NCI-H1417 treated with DMSO at 0.1 percent for 48 hours (cell line): ENCODE results near the gene VAMP8.
"Not testable (repeated sequence)": the region's sequence is repeated elsewhere in the genome, so short reads cannot be mapped to it uniquely, and the experiment has no call there.

ENCODE experiments used
- DNase-seq: peaks from one replicate; lab custom pipeline; 2025; lab: John Stamatoyannopoulos, UW

Gene VAMP8

DNA sequence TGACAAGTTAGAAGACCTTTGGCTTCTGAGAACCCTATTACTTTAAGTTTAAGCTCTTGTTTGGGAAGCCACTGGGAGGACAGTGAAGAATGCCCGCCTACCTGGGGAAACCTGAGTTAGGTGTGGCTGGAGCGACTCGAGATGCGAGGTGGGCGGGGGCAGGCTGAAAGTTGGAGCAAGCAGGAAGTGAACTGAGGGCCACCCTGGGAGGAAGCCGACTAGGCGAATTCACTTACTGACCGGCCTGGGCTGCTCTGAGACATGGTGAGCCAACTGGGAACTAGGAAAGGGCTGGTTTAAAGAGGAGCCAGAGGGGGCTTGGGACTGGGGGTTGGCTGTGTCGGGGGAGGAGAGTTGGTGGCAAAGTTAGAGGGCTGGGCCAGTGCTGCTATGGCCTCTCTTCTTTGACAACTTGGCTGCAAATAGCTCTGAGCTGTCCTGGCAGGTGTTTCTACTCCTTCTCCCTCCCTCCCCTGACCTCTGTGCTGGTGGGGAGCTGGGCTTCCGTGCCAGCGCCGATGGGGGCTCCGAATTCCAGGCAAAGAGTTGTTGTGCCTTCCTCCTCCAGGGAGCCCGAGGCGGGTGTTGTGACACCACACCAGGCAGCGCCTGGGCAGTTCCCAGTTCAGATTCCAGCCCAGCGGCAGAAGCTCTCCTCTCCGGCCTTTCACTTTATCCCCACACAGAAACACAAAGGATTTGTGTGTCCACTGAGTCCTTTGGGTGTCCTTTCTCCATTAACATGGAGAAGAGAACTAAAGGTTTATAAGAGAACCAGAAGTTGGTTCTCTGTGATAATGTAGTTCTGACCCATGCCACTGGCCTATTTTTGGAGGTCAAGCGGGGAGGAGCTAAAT, at the start of gene VAMP8:
VAMP8 (plus strand) TSS at position 201 of the 857 bp plus-strand sequence; CDS start at position 262, 61 bp downstream.
- no peak for DNase-seq

DNA sequence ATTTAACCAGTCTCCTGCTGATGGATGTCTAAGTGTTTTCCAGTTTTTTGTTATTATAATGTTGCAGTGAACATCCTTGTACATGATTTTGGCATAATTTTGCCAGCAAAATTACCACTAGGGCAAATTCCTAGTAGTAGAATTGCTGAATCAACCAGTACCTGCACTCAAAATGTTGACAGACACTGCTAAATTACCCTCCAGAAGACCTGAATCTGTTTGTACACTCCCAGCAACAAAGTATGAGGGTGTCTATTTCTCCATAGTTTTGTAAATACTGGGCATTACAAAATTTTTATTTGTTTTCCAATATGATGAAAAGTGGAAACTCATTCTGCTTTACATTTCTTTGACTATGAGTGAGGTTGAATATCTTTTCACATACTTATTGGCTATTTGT, 49.6 kb upstream of the VAMP8 start:
- DNase-seq, result no peak

DNA sequence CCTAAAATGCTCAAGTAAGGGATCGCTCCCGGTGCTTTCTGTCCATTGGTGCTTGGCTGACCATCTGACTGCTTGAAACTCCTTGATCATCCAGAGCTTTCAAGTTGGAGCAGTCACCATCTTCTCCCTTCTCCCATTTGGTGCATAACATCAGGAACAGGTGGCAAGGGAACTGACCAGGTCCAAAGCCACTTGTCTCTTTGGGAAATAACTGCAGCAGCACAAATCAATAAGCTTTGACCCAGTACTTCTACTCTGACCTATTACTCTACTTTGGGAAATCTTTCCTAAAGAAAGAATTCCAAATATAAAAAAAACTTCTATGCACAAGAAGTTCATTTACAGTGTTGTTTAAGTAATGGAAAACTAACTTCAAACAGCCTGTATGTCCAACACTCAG, 49.0 kb upstream of the VAMP8 start:
- no peak for DNase-seq

DNA sequence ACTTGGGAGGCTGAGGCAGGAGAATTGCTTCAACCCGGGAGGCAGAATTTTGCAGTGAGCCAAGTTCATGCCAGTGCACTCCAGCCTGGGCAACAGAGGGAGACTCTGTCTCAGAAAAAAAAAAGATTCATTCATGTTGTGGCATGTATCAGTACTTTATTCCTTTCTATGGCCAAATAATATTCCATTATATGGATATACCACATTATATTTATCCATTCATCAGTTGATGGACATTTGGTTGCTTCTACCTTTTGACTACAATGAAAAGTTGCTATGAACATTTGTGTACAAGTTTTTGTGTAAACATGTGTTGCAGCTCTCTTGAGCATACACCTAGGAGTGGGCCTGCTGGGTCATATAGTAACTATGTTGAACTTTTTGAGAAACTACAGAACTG, 47.6 kb upstream of the VAMP8 start:
- no peak for DNase-seq

DNA sequence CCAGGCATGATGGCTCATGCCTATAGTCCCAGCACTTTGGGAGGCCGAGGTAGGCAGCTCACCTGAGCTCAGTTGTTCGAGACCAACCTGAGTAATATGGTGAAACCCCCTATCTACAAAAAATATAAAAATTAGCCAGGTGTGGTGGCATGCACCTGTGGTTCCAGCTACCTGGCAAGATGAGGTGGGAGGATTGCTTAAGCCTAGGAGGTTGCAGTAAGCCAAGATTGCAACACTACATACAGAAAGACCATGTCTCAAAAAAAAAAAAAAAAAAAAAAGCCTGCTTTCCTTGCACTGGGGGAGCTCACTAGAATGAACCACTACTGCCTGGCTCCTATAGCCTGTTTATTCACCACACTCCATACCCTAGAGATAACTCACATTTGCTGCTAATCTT, 45.8 kb upstream of the VAMP8 start:
- DNase-seq, result no peak

DNA sequence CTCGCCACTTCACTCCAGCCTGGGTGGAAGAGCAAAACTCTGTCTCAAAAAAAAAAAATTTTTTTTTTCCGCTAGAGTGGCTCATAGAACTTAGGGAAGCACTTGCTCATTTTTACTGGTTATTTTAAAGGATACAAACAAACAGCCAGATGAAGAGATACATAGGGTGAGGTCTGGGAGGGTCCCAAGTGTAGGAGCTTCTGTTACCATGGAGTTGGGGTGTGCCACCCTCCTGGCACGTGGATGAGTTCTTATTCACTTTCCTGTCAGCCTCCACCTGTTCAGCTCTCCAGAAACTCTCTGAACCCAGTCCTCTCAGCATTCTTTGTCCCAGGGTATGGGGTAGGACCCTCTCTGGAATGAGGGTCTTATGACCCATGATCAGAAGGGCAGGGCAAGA, 43.3 kb upstream of the VAMP8 start:
- no peak for DNase-seq

DNA sequence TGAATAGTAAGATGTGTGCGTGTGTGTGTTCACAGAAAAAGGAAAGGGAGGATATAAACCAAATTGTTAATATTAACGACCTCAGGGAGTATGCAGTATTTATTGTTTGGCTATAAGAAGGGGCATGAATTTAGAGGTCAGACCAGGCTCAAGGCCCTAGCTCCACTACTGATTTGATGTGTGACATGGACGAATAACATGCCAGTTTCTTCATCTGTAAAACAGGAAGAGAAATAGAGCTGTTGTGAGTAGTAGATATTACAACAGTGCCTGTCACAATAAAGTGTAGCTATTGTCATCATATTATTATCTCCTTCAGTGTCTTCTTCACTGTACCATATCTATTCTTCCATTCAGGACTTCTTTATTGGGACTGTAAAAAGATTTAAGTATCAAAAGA, 42.5 kb upstream of the VAMP8 start:
- no peak for DNase-seq

DNA sequence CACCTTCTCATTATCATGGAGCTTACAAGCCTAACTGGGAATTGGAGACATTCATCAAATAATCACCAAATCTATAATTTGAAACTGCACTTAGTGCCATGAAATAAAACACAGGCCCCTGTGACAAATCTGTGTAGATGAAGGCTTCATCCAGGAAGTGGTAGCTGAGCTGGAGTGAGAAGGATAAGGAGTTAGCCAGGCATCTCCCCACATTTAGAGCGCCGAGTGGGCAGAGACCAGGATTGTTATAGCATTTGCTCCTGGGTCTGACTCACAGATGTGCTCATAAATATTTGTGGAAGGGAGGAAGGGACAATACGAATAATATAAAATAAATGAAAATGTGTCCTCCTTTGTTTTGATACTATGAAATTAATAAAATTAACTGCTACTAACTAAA, 40.9 kb upstream of the VAMP8 start:
- no peak for DNase-seq

DNA sequence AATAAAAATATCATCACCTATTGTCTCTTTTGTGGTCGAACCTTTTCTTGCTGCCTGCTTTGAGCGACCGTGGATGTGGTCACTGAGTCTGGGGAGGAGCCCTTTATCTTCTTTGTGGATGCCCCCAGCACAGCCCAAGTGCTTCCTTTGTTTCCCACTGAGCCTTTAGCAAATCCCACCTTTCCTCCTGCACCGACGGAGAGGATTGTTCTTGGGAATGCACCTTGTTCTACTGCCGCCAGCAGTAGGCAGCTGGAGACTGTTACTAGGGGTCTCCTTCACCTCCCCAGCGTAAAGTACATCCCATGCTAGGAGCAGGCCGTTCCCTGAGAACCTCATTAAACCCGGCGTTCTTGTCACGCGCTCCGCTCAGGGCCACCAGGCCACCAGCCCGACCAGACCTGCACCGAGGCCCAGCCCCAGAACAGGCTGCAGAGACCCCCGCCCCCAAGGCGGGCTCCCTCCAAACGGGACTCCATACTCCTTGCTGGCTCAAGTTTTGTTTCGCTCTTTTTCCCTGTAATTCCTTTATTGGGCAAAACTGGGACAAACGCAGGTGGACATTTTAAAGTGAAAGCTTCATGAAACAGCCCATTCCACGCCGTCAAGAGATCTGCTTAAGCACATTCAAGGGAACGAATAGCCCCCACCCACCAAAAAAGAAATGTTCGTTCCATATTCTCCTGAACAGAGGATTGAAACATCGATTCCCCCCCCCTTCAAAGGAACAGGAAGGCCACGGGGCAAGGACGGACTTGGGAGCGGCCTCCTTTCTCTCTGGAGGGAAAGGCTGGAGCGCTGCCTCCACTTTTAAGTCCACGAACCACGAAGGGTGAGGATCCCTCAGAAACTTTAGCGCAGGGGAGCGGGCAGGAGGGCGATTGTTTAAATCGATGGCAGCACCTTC, 39.5 kb upstream of the VAMP8 start:
- DNase-seq, result no peak

DNA sequence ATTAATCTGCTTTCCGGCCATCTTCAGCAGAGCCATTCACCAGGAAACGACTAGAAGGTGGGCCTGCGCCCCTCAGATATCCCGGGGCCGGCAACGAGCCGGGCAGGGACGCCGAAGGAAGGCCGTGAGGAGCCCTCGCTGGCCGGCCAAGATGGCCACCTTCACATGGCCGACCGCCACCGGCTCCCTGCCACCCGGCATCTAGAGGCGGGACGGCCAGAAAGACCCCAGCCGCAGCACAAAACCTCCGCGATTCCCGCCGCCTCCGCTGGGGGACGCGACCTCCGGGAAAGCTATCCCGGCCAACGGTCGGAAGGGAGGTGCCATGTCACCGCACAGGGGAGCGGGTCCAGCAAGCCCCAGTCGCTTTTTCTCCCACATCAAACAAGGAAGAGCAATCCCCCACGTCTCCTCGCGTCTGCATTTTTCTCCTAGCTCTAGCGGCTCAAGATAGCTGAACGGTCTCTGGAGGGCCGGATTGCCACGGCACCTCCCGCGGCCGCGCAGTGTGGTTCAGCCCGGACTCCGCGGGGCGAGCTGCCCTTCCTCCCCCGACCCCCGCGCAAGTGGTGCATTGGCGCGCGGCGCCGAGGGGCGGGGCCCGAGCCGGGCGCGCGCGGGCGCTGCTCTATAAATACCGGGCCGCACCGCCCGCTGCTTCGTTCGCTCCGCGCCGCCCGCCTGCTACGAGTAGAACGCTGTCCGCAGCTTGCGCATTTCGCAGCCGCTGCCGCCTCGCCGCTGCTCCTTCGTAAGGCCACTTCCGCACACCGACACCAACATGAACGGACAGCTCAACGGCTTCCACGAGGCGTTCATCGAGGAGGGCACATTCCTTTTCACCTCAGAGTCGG, 38.7 kb upstream of the VAMP8 start, which contains the start of gene MAT2A:
MAT2A (plus strand) TSS at position 662 of the 854 bp plus-strand sequence; CDS start at position 782, 120 bp downstream.
- DNase-seq, result peak; percentile 60

DNA sequence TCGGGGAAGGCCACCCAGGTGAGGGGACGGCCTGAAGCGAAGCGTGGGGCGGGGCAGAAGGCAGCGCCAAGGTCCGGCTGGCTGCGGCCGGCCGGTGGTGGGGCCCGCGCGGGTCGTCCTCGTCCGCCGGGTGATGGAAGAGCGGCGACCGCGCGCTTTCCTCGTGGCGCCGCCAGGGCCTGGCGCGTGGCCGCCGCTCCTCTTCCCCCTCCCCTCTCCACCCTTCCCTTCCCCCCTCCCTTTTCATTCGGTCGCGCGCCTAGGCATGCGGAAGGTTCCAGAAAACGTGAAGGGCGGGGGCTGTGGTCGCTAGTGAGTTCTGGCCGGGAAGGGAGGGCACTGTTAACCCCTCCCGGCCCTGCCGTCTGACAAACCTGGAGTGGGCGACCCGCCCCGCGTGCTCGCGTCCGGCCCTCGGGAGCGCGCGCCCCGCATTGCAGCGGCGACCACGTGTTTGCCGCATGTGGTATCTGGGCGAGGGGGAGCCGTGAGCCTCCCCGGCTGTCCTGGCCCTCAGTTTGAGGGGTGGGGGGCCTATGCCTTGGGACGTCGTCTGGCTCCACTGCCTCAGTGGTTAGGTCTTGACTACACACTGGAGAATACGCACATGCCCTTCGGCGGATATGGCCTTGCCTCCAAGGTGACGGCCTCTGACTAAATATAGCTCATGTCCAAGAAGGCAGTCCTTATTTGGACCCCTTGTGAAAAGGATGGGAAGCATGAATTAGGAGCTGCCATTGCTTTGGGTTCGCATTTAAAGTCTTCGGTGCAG, 37.8 kb upstream of the VAMP8 start:
- no peak for DNase-seq

DNA sequence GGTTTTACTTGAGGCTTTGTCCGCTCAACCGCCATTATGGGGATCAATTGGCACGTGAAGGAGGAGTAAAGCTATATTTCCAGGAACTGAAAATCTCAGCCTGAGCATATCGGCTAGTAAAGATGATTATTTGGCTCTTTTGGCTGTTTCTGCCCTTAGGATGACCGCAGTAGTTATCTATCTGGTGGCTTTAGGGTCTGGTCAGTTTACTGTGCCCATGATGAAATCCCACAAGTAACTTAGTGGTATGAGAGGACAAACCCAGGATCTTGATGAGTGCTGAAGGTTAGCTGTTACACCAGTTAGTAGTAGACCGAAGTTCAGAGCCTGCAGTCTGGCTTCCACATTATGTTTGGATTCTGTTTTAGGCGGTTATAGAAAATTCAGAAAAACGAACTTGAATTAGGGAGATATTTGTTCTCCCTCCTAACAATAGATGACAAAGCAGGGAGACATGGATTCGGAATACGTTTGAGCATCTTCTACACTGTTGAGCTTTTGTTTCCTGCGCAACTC, 37.2 kb upstream of the VAMP8 start:
- no peak for DNase-seq

DNA sequence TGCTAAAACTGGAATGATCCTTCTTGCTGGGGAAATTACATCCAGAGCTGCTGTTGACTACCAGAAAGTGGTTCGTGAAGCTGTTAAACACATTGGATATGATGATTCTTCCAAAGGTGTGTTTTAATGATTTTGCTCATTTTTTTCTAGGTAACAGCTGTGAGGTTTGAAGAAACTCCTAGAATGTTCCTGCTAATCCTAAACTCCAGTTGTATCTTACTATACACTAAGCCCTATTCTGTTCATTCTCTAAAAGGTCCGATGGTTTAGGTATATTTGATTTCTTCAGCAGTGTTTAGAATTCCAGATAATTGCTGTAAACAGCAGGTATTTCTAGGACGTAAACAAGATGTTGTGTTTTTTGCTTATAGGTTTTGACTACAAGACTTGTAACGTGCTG, 36.1 kb upstream of the VAMP8 start:
- DNase-seq, result no peak

DNA sequence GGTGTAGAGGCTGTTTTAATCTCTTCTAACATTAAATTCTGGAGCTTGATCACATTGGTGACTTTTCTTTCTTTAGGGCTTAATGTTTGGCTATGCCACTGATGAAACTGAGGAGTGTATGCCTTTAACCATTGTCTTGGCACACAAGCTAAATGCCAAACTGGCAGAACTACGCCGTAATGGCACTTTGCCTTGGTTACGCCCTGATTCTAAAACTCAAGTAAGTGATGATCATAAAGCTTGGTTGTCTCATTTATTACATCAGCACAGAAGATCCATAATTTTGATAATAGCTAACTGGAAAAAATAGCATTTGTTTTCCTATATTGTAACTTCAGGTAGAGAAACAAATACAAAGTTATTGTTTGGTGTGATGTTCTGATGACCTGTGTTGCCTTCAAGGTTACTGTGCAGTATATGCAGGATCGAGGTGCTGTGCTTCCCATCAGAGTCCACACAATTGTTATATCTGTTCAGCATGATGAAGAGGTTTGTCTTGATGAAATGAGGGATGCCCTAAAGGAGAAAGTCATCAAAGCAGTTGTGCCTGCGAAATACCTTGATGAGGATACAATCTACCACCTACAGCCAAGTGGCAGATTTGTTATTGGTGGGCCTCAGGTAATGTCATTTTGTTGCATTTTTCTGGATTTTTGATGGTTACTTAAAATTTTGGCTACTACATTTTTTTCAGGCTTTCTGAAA, 35.5 kb upstream of the VAMP8 start:
- no peak for DNase-seq

DNA sequence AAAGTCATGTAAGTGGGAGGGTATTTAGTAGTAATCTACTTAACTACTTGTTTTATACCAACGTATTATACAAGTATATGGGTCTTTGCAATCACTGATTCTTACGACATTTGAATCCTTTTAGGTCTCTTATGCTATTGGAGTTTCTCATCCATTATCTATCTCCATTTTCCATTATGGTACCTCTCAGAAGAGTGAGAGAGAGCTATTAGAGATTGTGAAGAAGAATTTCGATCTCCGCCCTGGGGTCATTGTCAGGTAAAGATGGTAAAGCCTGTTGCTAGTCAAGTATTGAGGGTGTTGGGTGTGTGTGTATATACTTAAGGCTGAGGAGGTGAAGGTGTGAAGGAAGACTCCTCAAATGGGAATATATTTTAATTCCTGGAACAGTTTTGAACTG, 34.6 kb upstream of the VAMP8 start:
- DNase-seq, result no peak

DNA sequence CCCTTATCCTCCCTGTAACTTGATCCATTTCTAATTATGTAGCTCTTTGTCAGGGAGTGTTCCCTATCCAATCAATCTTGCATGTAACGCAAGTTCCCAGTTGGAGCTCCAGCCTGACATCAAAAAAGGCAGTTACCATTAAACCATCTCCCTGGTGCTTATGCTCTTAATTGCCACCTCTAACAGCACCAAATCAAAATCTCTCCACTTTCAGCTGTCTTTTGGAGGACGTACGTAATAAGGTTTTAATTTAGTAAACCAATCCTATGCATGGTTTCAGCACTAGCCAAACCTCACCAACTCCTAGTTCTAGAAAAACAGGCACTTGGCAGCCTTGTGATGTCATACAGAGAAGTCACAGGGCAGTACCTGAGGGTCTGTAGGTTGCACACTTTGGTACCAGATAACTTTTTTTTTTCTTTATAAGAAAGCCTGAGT, 33.1 kb upstream of the VAMP8 start:
- DNase-seq, result not testable (repeated sequence)

DNA sequence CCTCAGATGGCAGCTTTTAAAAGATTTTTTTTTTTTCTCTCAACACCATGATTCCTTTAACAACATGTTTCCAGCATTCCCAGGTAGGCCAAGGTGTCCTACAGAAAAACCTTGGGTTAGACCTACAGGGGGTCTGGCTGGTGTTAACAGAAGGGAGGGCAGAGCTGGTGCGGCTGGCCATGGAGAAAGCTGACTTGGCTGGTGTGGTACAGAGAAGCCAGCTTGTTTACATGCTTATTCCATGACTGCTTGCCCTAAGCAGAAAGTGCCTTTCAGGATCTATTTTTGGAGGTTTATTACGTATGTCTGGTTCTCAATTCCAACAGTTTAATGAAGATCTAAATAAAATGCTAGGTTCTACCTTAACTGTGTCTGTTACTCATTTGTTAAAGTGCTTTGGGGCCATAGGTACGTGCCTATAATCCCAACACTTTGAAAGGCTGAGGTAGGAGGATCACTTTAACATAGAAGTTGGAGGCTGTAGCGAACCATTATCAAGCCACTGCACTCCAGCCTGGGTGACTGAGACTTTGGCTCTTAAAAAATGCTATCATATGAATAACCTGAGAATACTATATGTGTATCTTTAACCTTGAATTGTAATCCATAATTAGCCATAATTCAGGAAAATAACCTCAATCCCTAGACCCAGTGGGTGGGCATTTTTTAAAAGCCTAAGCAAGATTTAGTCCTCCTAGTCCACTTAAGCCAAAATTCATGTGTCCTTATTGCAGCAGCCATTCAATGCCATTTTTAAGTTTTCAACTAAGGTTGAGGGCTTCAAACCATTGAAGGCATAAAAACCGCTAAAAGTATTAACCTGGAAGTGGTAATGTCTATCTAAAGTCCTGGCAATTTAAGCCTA, 32.2 kb upstream of the VAMP8 start:
- DNase-seq, result not testable (repeated sequence)

DNA sequence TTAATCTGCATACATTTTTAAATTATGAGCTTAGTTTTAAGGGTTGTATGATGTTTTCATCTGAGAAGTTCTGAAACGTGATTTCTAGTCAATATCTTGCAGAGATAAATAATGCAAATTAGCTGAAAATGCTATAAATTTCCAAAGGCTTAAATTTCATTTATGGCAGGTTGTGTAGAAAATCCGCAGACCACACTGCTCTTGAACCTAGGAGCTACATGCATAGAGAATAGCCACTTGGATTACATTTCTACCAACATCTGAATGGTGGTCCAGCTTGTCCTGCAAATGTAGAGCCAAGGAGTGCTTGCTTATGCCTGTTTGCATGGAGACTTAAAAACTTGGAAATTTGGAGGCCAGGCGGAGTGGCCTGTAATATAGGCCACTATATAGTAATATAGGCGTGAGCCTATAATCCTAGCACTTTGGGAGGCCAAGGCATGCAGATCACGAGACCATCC, 31.6 kb upstream of the VAMP8 start:
- no peak for DNase-seq
